ENCODE data around the gene NTM.

GRCh38 chr11:131957201-131957600 is 586.8 kb downstream of the NTM start:
- TF ChIP-seq CTCF (IDR thresholded peaks at IDR 0.05; ENCODE audit: low read depth, low read length): no peak
- no peak for TF ChIP-seq EZH2phosphoT487 (IDR thresholded peaks at IDR 0.05; ENCODE audit: low read depth)

Data from OCI-LY3 (cell line).